ENCODE data around the gene VRK3. TPM values are rescaled to one million over a fixed set of nuclear protein-coding genes. Genes with fewer than 3 reads are reported as not detected.
A peak's percentile ranks its signal among the peaks of the same experiment; 100 is the strongest.

The VRK3 gene
- total and polyA plus RNA-seq, 11 donors = 9.9 to 33.7 (median 23.1) TPM

DNA sequence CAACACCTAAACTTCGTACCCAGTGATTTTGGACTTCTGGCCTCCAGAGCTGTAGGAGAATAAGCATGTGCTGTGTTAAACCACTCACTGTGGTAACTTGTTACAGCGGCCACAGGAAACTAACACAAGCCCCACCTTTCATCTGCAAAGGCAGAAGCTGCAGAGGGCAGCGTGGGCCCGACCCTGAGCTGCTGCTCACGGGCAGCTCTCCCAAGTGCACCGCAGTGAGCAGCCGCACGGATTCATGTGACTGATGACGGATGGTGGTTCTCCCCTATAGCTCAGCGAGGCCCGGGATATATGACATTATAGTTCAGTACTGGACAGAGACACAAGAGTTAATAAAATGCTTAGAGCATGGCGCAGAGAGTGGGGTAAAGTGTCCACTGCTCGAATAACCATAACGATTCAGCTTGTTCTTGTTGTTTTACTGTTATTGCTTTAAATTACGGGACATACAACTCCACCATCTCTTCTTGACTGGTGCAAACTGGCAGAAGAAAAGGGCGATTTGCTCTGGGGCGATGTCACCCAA lies 21.9 kb downstream of the VRK3 start:
- no peak for ATAC-seq
- Histone ChIP-seq H3K27ac (peak overlapping the region in 3 of 12 donors; percentile 12 to 78 (median 23)), H3K4me1 (peaks cover 0 to 30% (median 7%) of the 10 kb centered on the region in 12 donors), H3K9me3 (no peaks in the 10 kb centered on the region), H3K27me3 (no peaks in the 10 kb centered on the region), H3K4me3 (no peak overlapping the region), H3K36me3 (peaks cover 3 to 98% (median 93%) of the 10 kb centered on the region in 9 donors)
- no peak for TF ChIP-seq POLR2A (IDR thresholded peaks at IDR 0.05)
- TF ChIP-seq, protein P1, sequence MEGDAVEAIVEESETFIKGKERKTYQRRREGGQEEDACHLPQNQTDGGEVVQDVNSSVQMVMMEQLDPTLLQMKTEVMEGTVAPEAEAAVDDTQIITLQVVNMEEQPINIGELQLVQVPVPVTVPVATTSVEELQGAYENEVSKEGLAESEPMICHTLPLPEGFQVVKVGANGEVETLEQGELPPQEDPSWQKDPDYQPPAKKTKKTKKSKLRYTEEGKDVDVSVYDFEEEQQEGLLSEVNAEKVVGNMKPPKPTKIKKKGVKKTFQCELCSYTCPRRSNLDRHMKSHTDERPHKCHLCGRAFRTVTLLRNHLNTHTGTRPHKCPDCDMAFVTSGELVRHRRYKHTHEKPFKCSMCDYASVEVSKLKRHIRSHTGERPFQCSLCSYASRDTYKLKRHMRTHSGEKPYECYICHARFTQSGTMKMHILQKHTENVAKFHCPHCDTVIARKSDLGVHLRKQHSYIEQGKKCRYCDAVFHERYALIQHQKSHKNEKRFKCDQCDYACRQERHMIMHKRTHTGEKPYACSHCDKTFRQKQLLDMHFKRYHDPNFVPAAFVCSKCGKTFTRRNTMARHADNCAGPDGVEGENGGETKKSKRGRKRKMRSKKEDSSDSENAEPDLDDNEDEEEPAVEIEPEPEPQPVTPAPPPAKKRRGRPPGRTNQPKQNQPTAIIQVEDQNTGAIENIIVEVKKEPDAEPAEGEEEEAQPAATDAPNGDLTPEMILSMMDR (IDR thresholded peaks at IDR 0.05) = no peak
- DNase-seq = no peak
- intact Hi-C loops (cut with DNase I) = no loop called here
- WGBS, 4 donors = 92 to 93% (median 92%) methylated on average over 16 to 17 of the region's 17 CpGs

DNA sequence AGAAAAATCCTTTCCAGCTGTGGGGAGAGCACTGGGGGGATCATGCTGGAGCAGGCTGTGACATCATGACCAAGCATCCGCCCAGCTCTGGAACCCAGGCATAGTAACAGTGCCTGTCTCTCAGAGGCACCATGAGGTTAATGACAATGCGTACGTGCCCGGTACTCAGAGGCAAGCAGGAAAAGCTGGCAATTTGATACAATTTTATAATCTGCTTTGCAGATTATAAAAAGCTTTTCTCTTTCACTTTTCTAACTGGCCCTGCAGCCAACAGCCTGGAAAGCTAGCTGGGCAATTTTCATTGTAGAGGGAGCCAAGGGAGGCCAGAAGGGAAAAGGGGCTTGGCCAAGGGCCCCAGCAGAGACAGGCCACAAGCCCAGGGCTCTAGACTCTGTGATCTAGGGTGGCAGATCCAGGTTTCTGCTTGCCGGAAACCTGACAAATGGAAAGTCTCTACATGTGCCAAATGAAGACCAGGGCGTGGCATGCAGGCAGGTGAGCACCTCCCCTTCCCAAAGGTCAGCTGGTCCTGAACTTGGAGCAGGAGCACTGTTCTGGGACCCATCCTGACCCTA lies 22.7 kb downstream of the VRK3 start:
- Histone ChIP-seq H3K27ac (no peak overlapping the region), H3K9me3 (no peaks in the 10 kb centered on the region), H3K4me1 (peaks cover 0 to 30% (median 7%) of the 10 kb centered on the region in 12 donors), H3K27me3 (no peaks in the 10 kb centered on the region), H3K4me3 (no peak overlapping the region), H3K36me3 (peaks cover 3 to 97% (median 93%) of the 10 kb centered on the region in 9 donors)
- ATAC-seq (no peak), DNase-seq (no peak)
- TF ChIP-seq POLR2A (IDR thresholded peaks at IDR 0.05) = no peak
- TF ChIP-seq, protein P1 (IDR thresholded peaks at IDR 0.05) = no peak
- intact Hi-C loops (cut with DNase I) = no loop called here
- WGBS, 4 donors = 75 to 95% (median 91%) methylated on average over 6 of the region's 6 CpGs

DNA sequence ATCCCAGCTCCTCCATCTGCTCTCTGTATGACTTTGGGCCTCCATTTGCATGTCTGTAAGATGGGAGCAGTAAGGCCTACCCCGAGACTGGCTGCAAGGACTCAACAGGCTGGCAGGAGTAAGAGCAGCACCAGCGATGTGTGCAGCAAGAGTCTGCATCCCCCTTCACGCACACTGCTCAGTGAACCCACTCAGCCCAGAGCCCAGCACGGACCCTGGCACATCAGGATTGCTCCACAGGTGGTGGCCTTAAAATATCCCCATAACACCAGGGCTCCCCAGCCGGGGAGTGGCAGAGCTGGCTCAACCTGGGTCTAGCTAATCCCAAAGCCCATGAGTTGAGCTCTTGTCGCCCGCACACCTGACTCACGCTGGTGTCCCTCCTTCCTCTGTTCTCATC lies 23.4 kb downstream of the VRK3 start:
- Histone ChIP-seq H3K36me3 (peaks cover 3 to 97% (median 93%) of the 10 kb centered on the region in 9 donors), H3K27ac (no peak overlapping the region), H3K4me1 (peaks cover 0 to 30% (median 7%) of the 10 kb centered on the region in 12 donors), H3K4me3 (no peak overlapping the region), H3K27me3 (no peaks in the 10 kb centered on the region), H3K9me3 (no peaks in the 10 kb centered on the region)
- DNase-seq (no peak), ATAC-seq (no peak)
- 94 to 99% (median 96%) methylated on average over 8 of the region's 8 CpGs for WGBS, 4 donors
- TF ChIP-seq, protein P1 (IDR thresholded peaks at IDR 0.05) = no peak
- no peak for TF ChIP-seq POLR2A (IDR thresholded peaks at IDR 0.05)
- intact Hi-C loops (cut with DNase I) = no loop called here

DNA sequence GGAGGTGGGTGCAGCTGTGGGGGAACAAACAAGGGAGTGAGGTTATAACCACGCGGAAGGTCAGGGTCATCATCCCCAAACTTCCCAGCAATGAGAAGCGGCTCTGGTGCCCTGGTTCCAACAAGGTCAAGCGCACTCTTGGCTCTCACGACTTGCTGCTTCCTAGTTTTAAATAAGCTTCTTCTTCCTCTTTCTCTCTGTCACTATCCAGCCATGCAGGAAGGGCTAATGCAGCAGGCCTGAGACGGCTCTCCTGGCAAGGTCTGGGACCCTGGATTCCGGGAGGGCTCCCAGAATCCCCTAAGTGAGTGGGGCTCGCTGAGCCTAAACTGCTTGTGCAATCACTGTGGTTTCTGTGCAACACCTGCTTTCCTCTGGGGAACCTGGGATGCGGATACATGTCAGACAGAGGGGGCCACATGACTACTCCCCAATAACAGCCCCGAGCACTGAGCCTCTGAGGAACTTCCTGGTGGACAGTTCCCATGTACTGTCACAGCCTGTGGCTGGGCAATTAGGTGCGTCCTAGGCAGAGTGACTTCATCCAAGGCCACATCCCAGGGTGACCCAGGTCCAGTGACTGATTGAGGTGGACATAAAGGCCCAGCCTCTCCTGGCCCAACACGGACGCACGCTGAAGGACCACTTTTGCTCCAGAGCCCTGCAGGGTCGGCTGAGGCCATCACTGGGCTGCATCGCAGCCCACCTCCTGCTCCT lies 24.2 kb downstream of the VRK3 start:
- Histone ChIP-seq H3K4me3 (no peak overlapping the region), H3K27ac (no peak overlapping the region), H3K27me3 (no peaks in the 10 kb centered on the region), H3K36me3 (peaks cover 3 to 98% (median 93%) of the 10 kb centered on the region in 9 donors), H3K9me3 (no peaks in the 10 kb centered on the region), H3K4me1 (peaks cover 0 to 30% (median 7%) of the 10 kb centered on the region in 12 donors)
- 83 to 90% (median 88%) methylated on average over 14 to 16 of the region's 16 CpGs for WGBS, 4 donors
- intact Hi-C loops (cut with DNase I) = no loop called here
- TF ChIP-seq POLR2A (IDR thresholded peaks at IDR 0.05) = no peak
- TF ChIP-seq, protein P1 (IDR thresholded peaks at IDR 0.05) = no peak
- DNase-seq (no peak), ATAC-seq (no peak)
